LNCaP clone FGC (cell line): Measurements from ENCODE around the gene MINK1.
A peak's percentile ranks its signal among the peaks of the same experiment; 100 is the strongest.

Source experiments
- DNase-seq: peaks from one replicate; pipeline ENCODE4 v3.0.0-alpha.2; 2011; ENCODE audit warnings: low read depth
- H3K4me3 ChIP-seq: 2 replicates; pipeline ENCODE4 v1.5.1; 2011; ENCODE audit warnings: mild to moderate bottlenecking, low read depth, low read length, control low read depth
- TF ChIP-seq, protein P1 (sequence below): IDR thresholded peaks from 2 replicates; pipeline ENCODE4 v1.5.1; 2012; ENCODE audit warnings: mild to moderate bottlenecking; ENCODE audit not compliant: control insufficient read depth, insufficient read depth; ENCODE audit errors: extremely low read depth

The MINK1 gene

GRCh38 chr17:4928881-4929280 lies 95.7 kb downstream of the MINK1 start:
- DNase-seq, result no peak
- H3K4me3 ChIP-seq, result no peak overlapping the region
- TF ChIP-seq, protein P1, sequence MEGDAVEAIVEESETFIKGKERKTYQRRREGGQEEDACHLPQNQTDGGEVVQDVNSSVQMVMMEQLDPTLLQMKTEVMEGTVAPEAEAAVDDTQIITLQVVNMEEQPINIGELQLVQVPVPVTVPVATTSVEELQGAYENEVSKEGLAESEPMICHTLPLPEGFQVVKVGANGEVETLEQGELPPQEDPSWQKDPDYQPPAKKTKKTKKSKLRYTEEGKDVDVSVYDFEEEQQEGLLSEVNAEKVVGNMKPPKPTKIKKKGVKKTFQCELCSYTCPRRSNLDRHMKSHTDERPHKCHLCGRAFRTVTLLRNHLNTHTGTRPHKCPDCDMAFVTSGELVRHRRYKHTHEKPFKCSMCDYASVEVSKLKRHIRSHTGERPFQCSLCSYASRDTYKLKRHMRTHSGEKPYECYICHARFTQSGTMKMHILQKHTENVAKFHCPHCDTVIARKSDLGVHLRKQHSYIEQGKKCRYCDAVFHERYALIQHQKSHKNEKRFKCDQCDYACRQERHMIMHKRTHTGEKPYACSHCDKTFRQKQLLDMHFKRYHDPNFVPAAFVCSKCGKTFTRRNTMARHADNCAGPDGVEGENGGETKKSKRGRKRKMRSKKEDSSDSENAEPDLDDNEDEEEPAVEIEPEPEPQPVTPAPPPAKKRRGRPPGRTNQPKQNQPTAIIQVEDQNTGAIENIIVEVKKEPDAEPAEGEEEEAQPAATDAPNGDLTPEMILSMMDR, result no peak

DNA sequence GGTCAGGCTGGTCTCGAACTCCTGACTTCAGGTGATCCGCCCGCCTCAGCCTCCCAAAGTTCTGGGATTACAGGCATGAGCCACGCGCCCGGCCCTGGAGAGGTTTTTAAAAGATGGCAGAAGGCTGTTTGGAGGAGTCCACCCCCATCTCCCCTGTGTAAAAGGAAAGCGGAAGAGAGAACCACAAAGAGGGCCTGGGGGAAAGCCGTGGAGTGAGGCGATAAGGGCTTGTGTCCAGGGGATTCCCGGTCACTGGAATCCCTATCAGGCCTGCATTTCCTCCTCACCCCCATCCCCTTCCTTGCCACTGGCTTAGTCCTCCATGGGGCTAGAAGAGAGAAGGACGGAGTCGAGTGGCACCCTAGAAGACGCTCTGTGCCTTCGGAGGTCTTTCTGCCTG lies 98.8 kb downstream of the MINK1 start, which contains the start of gene GP1BA:
Gene GP1BA (plus strand): TSS at position 315 of the 400 bp plus-strand sequence. CDS start 328 bp downstream, outside the sequence.
- no peak within 1 kb of the TSS for H3K4me3 ChIP-seq
- TF ChIP-seq, protein P1, result no peak
- no peak for DNase-seq

DNA sequence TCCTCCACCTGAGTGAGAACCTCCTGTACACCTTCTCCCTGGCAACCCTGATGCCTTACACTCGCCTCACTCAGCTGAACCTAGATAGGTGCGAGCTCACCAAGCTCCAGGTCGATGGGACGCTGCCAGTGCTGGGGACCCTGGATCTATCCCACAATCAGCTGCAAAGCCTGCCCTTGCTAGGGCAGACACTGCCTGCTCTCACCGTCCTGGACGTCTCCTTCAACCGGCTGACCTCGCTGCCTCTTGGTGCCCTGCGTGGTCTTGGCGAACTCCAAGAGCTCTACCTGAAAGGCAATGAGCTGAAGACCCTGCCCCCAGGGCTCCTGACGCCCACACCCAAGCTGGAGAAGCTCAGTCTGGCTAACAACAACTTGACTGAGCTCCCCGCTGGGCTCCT lies 99.6 kb downstream of the MINK1 start:
- DNase-seq, result no peak
- H3K4me3 ChIP-seq, result no peak overlapping the region
- TF ChIP-seq, protein P1, result no peak

DNA sequence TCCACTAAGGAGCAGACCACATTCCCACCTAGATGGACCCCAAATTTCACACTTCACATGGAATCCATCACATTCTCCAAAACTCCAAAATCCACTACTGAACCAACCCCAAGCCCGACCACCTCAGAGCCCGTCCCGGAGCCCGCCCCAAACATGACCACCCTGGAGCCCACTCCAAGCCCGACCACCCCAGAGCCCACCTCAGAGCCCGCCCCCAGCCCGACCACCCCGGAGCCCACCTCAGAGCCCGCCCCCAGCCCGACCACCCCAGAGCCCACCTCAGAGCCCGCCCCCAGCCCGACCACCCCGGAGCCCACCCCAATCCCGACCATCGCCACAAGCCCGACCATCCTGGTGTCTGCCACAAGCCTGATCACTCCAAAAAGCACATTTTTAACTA lies 100.5 kb downstream of the MINK1 start:
- H3K4me3 ChIP-seq, result no peak overlapping the region
- TF ChIP-seq, protein P1, result no peak
- no peak for DNase-seq

DNA sequence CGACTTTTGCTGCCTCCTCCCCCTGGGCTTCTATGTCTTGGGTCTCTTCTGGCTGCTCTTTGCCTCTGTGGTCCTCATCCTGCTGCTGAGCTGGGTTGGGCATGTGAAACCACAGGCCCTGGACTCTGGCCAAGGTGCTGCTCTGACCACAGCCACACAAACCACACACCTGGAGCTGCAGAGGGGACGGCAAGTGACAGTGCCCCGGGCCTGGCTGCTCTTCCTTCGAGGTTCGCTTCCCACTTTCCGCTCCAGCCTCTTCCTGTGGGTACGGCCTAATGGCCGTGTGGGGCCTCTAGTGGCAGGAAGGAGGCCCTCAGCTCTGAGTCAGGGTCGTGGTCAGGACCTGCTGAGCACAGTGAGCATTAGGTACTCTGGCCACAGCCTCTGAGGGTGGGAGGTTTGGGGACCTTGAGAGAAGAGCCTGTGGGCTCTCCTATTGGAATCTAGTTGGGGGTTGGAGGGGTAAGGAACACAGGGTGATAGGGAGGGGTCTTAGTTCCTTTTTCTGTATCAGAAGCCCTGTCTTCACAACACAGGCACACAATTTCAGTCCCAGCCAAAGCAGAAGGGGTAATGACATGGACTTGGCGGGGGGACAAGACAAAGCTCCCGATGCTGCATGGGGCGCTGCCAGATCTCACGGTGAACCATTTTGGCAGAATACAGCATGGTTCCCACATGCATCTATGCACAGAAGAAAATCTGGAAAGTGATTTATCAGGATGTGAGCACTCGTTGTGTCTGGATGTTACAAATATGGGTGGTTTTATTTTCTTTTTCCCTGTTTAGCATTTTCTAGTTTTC lies 101.2 kb downstream of the MINK1 start:
- no peak overlapping the region for H3K4me3 ChIP-seq
- DNase-seq, result no peak
- TF ChIP-seq, protein P1, result 0 out of 2 replicates have a peak, but pooled peaks have one; percentile 28

- DNase-seq, result no peak
- H3K4me3 ChIP-seq, result no peak overlapping the region
- TF ChIP-seq, protein P1, result no peak
Observed at GRCh38 chr17:4935650-4936049, 102.5 kb downstream of the MINK1 start.
